ENCODE results near the gene ZNF579.

Gene ZNF579

GRCh38 chr19:55611300-55611982 is 30.8 kb upstream of the ZNF579 start:
- DNase-seq: no peak

- no peak for DNase-seq
These were observed 28.7 kb upstream of the ZNF579 start for GRCh38 chr19:55609326-55609725.

DNA sequence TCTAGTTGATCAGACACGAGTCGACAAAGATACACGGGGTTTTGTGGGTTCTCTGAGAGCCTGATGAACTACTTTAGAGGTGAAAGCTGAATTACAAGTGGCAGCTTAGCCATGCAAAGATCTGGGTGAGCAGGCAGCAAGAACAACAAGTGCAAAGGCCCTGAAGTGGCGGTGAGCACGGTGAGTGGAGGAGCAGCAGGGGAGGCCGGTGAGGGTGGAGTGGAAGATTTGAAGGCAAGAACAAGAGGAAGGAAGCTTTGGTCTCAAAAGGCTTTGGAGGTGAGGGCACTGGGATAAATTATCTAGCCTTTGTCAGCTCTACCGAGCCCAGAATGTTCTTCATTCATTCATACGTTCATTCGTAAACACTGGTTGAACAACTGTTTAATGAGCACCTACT is 26.2 kb upstream of the ZNF579 start:
- no peak for DNase-seq

DNA sequence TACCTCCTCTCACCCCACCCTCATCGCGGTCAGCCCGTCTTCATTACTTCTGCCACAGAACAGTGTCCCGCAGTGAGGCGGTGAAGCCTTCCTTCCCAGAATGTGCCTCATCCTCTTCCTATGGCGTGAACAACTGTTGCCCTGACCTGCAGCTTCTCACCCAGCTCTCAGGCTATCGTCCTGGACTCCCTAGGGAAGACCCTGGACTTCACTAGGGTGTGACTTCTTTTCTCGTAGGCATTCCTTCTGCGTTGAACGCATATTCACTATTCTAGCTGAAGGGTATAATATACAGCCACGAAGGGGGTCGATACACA is 25.8 kb upstream of the ZNF579 start:
- no peak for DNase-seq

DNA sequence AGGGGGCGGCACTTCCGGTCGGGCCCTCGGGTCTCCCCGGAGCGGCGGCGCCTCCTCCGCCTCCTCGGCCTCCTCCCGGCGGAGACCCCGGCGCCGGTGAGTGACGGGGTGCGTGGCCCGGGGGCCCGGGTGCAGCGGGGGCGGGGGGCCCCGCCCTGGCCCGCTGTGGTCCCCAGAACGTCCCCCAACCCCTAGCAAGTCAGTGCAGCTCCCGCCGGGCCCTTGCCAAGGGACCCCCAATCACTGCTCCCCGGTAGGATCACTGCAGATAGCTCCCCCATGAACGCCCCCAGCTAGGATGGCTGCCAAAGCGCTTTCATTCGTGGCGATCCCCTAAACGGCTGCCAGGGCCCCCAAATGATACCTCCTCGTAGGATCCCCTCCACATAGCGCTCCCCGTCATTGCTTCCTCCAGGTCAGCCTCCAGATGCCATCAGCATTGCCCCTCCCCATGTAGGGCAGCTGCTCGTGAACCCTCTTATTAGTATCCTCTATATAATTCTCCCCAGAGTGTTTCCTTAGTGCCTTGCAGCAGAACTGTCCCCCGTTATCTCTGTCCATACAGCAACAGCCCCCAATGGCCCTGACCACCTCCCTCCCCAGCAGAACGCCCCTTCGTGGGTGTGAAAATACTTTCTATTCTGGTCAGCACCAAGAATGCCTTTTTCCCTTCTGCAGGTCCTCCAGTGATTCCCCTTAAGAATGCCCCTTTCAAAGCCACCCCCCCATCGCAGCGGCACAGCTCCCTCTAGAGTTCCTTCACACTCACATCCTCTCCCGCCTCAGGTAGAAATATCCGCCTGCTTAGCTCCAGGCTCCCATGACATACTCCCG is 25.2 kb upstream of the ZNF579 start, which contains the start of gene ZNF865:
TSS of gene ZNF865 (plus strand) at position 11 of the 834 bp plus-strand sequence. CDS start 7,972 bp downstream, outside the sequence.
- DNase-seq: peak; percentile 41

GRCh38 chr19:55605207-55605636 is 24.6 kb upstream of the ZNF579 start:
- DNase-seq: peak; percentile 91

GRCh38 chr19:55603581-55604292 is 23.1 kb upstream of the ZNF579 start:
- no peak for DNase-seq

GRCh38 chr19:55603115-55603514 is 22.5 kb upstream of the ZNF579 start:
- DNase-seq: no peak

DNA sequence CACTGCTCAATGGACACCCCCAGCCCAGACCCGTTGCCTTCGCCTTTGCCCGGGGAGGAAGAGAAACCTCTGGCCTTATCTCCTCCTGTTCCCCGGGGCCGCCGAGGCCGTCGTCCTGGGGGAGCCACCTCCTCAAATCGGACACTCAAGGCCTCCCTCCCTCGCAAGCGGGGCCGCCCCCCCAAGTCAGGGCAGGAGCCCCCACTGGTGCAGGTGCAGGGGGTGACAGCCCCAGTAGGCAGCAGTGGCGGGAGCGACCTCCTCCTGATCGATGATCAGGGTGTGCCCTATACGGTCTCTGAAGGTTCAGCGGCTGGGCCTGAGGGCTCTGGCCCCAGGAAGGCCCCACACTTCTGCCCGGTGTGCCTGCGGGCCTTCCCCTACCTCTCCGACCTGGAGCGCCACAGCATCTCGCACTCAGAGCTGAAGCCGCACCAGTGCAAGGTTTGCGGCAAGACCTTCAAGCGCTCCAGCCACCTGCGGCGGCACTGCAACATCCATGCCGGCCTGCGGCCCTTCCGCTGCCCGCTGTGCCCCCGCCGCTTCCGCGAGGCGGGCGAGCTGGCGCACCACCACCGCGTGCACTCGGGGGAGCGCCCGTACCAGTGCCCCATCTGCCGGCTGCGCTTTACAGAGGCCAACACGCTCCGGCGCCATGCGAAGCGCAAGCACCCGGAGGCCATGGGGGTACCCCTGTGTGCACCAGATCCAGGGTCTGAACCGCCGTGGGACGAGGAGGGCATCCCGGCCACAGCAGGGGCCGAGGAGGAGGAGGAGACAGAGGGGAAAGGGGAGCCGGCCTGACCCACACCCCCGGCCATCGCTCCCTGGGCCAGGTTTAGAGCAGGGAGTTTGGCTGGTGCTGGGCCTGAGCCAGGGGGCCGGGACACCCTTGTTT is 21.7 kb upstream of the ZNF579 start:
- DNase-seq: no peak

DNA sequence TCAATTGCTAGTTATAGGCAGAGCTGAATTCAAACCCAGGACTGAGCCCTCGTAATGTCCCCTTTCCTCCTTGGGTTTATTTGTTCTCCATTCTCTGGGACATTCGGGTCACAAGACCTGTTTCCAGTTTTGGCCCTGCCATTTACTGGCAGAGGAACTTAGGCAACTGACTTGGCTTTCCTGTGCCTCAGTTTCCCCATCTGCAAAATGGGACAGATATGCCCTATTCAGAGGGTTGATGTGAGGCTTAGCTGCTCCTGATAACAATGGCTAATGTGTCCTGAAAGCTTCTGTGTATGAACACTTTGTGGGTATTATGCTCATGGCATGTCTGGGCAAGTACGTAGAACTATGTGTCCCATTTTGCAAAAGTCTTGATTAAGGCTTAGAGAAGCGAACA is 20.4 kb upstream of the ZNF579 start:
- no peak for DNase-seq

- no peak for DNase-seq
These were observed 20.0 kb upstream of the ZNF579 start for GRCh38 chr19:55600662-55601028.

DNA sequence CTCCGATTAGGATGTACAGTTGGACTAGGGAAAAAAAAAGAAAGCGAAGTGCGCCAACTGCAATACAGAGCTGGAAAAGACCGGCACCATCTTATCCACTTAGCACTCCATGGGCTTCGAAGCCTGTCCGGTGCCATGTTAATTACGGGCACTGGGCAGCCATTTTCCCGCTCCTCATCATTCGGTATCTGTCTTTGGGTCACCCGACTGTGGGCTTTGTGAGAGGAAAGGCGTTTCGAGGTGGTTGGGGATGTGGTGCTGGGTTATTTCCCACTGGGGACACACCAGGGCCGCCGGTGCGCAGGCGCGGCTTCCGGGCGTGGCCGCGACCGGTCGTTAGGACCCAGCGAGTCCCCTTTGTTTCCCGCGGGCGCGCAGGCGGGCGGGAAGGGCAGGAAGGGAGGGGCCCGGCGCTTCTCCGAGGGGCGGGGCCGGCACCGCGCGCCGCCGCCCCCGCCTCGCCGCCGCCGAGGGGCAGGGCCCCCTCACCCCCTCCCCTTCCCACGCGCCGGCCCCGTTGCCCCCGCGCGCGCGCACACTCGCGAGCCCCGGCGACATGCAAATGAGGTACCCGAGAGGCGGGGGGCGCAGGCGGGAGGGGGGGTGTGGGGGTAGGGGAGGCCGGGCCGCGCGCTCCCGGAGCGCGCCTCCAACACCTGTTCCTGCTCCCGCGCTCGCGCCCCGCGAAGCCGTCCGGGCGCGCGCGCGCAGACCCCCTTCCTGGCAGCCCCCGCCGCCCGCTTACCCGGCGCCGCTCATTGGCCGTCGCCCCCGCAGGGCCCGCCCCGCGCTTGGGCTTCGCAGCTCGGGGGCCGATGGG is 19.4 kb upstream of the ZNF579 start, which contains the start of gene ZNF524:
TSS of gene ZNF524 (plus strand) at position 447 of the 820 bp plus-strand sequence. CDS start 1,825 bp downstream, outside the sequence.
- DNase-seq: peak; percentile 90

- peak; percentile 95 for DNase-seq
These were observed 18.8 kb upstream of the ZNF579 start, which contains the start of gene FIZ1 for GRCh38 chr19:55599468-55599841. Gene FIZ1 (minus strand): TSS chr19:55599517. CDS start chr19:55597865, 1,652 bp downstream.

- peak; percentile 53 for DNase-seq
These were observed 18.2 kb upstream of the ZNF579 start for GRCh38 chr19:55598719-55599467.

GRCh38 chr19:55598034-55598433 is 17.4 kb upstream of the ZNF579 start:
- DNase-seq: no peak

DNA sequence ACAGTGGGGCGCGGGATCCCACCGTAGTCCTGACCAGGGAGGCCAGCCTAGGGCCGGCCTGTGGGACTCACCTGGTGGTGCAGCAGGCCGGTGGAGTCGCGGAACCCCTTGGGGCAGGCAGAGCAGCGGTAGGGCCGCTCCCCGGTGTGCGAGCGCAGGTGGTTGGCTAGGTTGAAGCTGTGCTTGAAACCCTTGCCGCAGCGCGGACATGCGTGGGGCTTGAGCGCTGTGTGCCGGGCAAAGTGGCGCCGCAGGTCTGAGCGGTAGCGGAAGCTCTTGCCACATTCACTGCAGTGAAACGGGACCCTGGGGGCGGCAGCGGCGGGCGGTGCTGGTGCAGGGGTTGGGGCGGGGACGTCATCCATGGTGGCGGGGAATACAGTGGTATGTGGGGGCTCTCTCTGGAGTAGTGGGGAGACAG is 16.9 kb upstream of the ZNF579 start:
- DNase-seq: no peak

DNA sequence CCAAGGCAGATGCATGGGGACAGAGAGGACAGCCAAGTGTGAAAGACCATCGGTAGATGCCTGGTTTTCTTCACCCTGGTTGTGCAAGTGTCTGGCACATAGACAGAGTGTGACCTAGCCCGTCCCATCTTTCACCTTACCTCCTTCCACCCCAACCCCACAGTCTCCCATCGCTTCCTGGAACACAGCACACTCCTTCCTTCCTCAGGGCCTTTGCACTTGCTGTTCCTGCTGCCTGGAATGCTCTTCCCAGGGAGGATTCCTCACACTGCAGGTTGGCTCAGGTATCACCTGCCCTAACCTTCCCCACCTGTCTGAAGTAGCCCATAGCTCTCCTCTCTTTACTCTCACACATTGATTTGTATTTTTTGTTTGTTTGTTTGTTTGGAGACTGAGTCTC is 15.7 kb upstream of the ZNF579 start:
- no peak for DNase-seq

DNA sequence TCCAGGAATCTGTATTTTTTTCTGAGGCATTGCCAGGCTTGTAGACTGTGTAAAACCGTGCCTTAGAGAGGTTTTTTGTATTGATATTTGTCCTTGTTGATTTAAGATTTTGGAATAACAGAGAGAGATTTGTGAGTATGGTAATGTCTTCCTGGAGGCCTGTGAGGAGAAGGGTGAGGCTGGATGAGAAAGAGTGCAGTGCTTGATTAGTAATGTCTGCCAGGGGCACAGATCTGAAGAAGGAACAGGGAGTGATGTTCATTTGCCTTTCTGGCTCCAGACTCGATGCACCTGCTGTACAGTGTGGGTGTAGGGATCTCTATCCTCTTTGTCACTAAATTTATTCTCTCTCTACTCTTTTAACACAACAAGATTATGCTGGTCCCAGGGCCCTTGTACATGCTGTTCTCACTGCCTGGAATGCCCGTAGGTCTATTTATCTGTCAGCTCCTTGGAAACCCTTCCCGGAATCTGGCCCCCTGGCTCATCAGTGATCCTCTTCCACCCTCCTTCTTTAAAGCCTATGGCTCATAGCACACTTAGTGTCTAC is 14.4 kb upstream of the ZNF579 start:
- DNase-seq: no peak

- no peak for DNase-seq
These were observed 12.6 kb upstream of the ZNF579 start for GRCh38 chr19:55593096-55593772.
